Right ventricle myocardium superior (tissue), 1 donor: Measurements from ENCODE around the gene NGF. TPM values are rescaled to one million over a fixed set of nuclear protein-coding genes. Genes with fewer than 3 reads are reported as not detected.
A peak's percentile ranks its signal among the peaks of the same experiment; 100 is the strongest.
"Not testable (repeated sequence)": the region's sequence is repeated elsewhere in the genome, so short reads cannot be mapped to it uniquely, and the experiment has no call there.

Source experiments
- ATAC-seq: fragments of 200-7000 bp; cut with Tn5 transposase; one replicate; pipeline ENCODE4 v1.9.1; 2020; ENCODE audit warnings: mild to moderate bottlenecking; ENCODE audit not compliant: poor library complexity
- DNase-seq: peaks from one replicate; pipeline ENCODE4 v3.0.0-alpha.2; 2020
- intact Hi-C: fragments of 100-400 bp; cut with DNase I; formaldehyde crosslinking; loops from one replicate; pipeline ENCODE4 v1.11.2; 2022
- total RNA-seq: library from RNA; stranded (reverse); fragmentation: NEBNext Ultra II Directional; extraction: Animal tissue kit (Norgen Biotek cat#: 25700); gene quantifications from one replicate; pipeline ENCODE4 v1.2.1, GENCODE V29; 2021
- donor health status: DM: no; HTN: yes; CAD: no; lungs with severe emphysema.

The NGF gene
- total RNA-seq, 1 donor from 2014 or later: 4.0 TPM

- ATAC-seq (no peak), DNase-seq (no peak)
- intact Hi-C loops: no loop called here
Observed at GRCh38 chr1:115317101-115318012, 20.7 kb downstream of the NGF start.

GRCh38 chr1:115314765-115315164 lies 23.3 kb downstream of the NGF start:
- ATAC-seq (no peak), DNase-seq (no peak)
- intact Hi-C loops: no loop called here

- ATAC-seq (peak; percentile 69), DNase-seq (no peak)
- intact Hi-C loops: no loop called here
Observed at GRCh38 chr1:115314092-115314491, 24.0 kb downstream of the NGF start.

GRCh38 chr1:115313182-115313581 lies 24.9 kb downstream of the NGF start:
- intact Hi-C loops: no loop called here
- peak; percentile 74 for ATAC-seq
- DNase-seq: no peak

- DNase-seq (no peak), ATAC-seq (no peak)
- intact Hi-C loops: no loop called here
Observed at GRCh38 chr1:115312742-115313141, 25.3 kb downstream of the NGF start.

GRCh38 chr1:115311474-115311989 lies 26.5 kb downstream of the NGF start:
- no peak for DNase-seq
- intact Hi-C loops: no loop called here
- ATAC-seq: no peak

- ATAC-seq: no peak
- DNase-seq: no peak
- intact Hi-C loops: no loop called here
Observed at GRCh38 chr1:115310581-115311473, 27.2 kb downstream of the NGF start.

GRCh38 chr1:115309504-115309903 lies 28.5 kb downstream of the NGF start:
- intact Hi-C loops, ATAC-seq, DNase-seq: not testable (repeated sequence)

GRCh38 chr1:115308969-115309368 lies 29.1 kb downstream of the NGF start:
- intact Hi-C loops: no loop called here
- ATAC-seq (no peak), DNase-seq (no peak)

- intact Hi-C loops: no loop called here
- no peak for DNase-seq
- ATAC-seq: peak; percentile 47
Observed at GRCh38 chr1:115307661-115308060, 30.4 kb downstream of the NGF start.

- no peak for ATAC-seq
- DNase-seq: no peak
- intact Hi-C loops: no loop called here
Observed at GRCh38 chr1:115306146-115306545, 31.9 kb downstream of the NGF start.

- ATAC-seq (no peak), DNase-seq (no peak)
- intact Hi-C loops: no loop called here
Observed at GRCh38 chr1:115303364-115303763, 34.7 kb downstream of the NGF start.

- ATAC-seq (peak; percentile 76), DNase-seq (peak; percentile 51)
- intact Hi-C loops: no loop called here
Observed at GRCh38 chr1:115302390-115302961, 35.6 kb downstream of the NGF start.

- intact Hi-C loops: no loop called here
- ATAC-seq (peak; percentile 19), DNase-seq (no peak)
Observed at GRCh38 chr1:115301438-115302020, 36.5 kb downstream of the NGF start.

GRCh38 chr1:115300087-115300876 lies 37.8 kb downstream of the NGF start:
- no peak for ATAC-seq
- no peak for DNase-seq
- intact Hi-C loops: no loop called here

GRCh38 chr1:115299266-115299665 lies 38.8 kb downstream of the NGF start:
- DNase-seq (no peak), ATAC-seq (no peak)
- intact Hi-C loops: no loop called here

GRCh38 chr1:115296981-115297380 lies 41.1 kb downstream of the NGF start:
- DNase-seq (no peak), ATAC-seq (no peak)
- intact Hi-C loops: no loop called here
